Measurements from ENCODE around the gene GGT5.
"Not testable (repeated sequence)": the region's sequence is repeated elsewhere in the genome, so short reads cannot be mapped to it uniquely, and the experiment has no call there.

The GGT5 gene

DNA sequence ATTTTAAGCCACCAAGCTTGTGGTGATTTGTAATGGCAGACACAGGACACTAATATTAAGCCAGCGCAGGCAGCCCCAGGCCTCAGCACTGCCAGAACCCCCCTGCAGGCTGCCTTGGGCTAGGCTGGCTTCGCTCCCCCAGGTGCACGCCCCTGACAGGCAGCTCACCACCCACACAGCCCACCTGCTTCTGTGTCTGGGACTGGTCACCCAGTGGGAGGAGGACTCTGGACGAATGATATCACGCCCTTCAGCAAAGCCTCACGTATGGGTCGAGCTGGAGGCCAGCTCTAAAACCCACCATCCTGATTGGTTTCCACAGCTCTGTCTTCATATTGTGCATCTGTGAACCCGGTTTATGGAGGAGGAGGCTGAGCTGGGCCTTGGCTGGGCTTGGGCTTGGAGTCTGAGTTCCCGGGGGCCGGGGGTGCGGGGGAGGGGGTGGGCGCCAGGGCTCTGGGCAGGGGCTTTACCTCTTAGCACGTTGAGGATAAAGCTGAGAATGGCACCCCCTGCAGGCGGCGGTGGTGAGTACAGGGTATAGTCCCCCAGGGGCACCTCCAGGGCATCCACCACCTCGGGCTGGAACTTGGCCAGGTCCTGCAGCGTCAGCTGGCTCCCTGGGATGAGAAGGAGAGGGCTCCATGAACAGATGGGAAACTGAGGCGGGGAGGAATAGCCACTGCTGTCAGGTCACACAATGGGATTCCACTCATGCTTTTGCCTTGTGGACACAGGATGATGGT lies 13.8 kb downstream of the GGT5 start:
- DNase-seq = peak; percentile 78

DNA sequence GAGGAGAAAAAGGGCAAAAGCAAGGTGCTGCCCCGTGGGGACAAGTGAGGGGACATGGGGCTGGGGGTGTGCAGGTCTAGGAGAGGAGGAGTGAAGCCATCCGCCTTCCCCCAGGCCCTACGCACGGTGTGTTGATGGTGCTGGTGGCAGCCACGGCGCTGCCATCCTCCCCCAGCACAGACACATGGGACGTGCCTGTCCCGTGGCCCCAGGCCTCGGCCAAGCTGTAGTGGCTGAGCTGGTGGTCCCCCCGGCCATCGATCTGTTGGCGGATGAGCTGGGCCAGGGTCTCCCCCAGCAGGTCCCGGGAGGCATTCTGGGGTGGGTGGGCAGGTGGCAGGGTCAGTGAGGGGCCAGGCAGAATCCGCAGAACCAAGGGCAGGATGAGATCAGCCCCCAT lies 18.9 kb downstream of the GGT5 start:
- no peak for DNase-seq

DNA sequence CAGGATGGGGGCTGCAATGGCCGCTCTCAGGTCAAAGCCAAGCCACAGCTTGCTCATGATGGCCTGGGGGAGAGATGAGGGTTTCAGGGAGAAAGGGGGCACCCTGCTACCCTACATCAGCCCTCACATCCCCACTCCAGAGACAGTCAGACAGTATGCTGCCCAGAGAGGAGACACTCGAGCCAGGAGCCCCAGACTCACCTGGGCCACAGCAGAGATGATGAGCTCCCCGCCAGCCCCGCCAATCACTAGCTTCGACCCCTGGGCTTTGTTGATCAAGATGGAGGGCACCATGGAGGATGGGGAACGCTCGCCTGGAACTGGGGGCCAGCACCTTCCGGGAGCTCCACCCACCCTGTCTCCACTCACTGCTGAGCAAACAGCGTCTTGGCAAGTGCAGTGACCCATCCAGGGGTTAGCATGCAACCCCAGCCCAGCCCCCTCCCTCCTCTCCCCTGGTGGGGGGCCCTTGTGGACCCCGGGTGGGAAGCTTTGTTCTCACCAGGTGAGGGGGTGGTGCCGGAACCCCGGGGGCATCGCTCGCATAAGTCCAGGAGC lies 19.8 kb downstream of the GGT5 start:
- DNase-seq = no peak

DNA sequence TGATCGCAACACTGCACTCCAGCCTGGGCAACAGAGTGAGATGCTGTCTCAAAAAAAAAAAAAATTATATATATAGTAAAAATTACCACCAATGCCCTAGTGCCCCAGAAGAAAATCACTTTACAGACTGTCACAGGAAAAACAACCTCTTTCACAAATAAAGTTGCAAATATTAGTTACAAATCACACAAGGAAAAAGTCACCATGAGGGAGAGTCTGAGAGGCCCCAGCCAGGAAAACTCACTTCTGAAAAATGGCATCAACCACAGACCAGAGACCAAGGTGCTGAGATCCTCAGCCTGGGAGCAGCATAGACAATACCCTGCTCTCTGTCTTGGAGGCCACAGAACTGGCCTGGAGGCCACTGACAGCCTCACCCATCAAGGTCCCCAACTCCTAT lies 20.4 kb downstream of the GGT5 start:
- no peak for DNase-seq

DNA sequence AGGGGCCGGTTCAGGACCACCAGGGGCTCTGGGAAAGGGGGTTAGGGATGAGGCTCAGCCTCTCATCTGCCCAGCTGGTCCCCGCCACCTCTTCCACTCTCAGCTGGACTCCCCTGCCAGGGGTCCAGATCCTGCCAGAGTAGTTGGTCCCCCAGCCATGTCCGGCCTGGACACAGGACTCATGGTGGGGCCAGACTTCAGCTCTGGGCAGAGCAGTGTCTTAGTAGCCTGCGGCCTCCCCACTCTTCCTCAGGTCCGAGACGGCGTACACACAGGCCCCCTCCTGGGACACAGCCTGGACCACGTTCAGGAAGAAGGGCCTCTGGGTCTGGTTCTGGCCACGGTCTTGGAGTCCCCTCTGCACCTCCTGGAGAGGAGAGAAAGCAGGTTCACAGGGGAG lies 25.1 kb downstream of the GGT5 start:
- no peak for DNase-seq

DNA sequence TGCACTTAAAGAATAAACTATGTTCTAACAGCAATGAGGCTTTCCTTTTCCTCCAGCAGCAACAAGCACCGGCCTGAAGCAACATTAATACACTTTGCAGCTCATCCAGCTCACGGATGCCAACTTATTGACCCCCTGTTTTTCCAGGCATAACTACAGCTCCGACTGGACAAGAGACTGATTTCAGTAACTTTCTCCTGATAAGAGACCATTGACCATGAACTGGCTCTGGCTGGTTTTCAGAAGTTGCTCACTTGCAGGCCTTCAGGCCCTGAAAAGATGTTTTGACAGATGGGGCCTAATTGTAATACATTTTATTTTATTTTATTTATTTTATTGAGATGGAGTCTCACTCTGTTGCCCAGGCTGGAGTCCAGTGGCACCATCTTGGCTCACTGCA lies 27.5 kb downstream of the GGT5 start:
- no peak for DNase-seq

DNA sequence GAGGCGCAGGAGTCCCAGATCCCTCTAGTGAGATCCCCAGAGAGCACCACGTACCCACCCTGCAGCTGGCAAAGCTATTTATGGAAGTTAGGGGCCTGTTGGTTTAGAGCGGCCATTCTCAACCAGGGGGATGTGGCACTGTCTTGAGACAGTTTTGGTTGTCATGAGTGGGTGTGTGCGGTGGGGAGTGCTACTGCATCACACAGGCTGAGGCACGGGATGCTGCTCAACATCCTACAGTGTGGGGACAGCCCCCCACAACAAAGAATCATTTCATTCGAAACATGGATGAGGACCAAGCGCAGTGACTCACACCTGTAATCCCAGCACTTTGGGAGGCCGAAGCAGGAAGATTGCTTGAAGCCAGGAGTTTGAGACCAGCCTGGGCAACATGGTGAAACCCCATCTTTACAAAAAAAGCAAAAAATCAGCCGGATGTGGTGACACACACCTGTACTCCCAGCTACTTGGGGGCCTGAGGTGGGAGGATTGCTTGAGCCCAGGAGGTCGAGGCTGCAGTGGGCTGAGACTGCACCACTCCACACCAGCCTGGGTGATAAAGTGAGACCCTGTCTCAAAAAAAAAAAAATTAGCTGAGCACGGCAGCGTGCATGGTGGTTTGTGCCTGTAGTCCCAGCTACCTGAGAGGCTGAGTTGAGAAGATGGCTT lies 28.2 kb downstream of the GGT5 start:
- no peak for DNase-seq

DNA sequence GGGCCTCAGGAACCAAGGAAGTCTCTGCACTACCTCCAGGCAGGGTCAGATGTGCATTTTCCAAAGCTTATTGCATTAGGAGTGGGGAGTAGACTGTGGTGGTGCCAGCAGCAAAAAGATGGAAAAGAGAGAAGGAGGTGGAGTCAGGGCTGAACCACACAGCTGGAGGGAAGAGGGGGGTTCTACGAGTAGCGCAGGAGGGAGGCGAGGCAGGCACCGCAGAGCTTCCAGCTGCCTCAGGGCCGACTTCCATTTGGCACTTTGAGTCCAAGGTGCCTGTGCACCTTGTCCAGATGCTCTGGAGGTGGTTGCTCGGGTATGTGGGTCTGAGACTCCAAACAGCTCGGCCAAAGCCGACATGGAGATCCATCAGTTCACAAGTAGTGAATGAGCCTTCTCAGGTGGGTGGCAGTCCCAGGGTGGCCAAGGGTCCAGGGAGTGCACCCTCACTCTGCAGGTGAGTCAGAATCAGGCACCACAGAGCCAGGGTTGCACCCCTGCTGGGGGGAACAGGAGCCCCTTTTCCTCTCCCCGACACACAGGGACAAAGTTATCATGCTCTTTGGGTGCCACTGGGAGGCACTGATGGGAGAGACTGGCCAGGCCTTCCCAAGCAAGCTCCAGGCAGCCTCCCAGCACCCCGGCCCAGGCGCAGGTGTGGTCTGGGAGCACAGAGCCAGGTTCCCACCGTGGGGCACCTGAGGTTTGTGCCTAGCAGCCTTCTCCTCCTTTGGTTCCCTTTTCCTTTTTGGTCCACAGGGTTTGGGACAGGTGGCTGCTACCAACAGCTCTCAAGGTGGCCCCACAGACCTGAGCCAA lies 30.2 kb downstream of the GGT5 start:
- DNase-seq = no peak

DNA sequence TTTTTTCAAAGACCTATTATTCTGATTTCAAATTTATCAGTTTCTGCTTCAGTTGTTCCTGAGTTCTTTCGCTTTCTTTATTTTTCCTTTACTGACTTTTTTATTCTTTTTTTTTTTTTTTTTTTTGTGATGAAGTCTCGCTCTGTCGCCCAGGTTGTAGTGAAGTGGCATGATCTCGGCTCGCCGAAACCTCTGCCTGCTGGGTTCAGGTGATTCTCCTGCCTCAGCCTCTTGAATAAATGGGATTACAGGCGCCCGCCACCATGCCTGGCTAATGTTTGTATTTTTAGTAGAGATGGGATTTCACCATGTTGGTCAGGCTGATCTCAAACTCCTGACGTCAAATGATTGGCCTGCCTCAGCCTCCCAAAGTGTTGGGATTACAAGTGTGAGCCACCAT lies 31.8 kb downstream of the GGT5 start:
- not testable (repeated sequence) for DNase-seq

DNA sequence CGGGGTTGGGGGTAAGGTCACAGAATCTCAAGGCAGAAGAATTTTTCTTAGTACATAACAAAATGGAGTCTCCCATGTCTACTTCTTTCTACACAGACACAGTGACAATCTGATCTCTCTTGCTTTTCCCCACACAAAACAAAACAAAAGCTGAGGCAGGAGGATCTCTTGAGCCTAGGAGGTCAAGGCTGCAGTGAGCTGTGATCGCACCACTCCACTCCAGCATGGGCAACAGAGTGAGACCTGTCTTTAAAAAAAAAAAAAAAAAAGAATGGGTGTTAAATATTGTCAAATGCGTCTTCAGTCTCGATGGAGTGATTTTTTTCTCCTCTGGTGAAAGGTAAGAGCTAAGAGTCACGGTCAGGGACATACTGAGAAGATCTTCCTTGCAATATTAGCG lies 33.2 kb downstream of the GGT5 start:
- not testable (repeated sequence) for DNase-seq

DNA sequence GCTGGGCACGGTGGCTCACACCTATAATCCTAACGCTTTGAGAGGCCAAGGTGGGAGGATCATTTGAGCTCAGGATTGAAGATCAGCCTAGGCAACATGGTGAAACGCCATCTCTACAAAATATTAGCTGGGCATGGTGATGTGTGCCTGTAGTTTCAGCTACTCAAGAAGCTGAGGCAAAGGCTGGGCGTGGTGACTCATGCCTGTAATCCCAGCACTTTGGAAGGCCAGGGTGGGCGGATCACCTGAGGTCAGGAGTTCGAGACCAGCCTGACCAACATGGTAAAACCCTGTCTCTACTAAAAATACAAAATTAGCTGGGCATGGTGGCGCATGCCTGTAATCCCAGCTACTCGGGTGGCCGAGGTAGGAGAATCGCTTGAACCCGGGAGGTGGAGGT lies 34.5 kb downstream of the GGT5 start:
- DNase-seq = not testable (repeated sequence)

DNA sequence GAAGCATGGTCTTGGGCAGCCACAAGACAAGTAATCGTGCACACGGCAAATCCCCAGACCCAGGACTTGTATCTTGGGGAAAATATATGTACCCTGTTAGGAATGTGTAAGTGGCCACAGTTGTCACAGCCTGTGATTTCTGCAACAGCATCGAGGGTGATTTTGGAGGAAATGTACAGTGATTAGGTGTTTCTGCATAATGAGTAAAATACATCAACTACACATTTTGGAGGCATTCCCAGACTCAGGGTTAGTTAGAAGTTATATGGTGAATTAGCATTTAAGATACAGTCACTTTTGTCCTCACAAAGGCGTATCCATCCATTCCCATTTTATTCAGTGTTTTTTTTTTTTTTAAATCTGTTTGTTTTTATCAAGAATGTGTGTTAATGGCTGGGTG lies 35.2 kb downstream of the GGT5 start:
- DNase-seq = no peak

DNA sequence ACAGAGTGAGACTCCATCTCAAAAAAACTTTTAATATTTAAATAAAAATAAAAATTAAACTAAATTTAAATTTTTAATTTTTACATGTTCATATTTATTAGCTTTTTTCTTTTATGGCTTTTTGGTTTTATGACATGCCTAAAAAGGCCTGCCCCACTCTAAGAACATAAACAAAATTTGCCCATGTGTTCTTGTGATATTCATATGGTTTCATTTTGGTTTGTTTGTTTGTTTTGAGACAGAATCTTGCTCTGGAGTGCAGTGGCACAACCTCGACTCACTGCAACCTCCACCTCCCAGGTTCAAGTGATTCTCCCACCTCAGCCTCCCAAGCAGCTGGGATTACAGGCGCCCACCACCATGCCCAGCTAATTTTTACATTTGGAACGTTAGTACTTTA lies 35.9 kb downstream of the GGT5 start:
- DNase-seq = no peak

DNA sequence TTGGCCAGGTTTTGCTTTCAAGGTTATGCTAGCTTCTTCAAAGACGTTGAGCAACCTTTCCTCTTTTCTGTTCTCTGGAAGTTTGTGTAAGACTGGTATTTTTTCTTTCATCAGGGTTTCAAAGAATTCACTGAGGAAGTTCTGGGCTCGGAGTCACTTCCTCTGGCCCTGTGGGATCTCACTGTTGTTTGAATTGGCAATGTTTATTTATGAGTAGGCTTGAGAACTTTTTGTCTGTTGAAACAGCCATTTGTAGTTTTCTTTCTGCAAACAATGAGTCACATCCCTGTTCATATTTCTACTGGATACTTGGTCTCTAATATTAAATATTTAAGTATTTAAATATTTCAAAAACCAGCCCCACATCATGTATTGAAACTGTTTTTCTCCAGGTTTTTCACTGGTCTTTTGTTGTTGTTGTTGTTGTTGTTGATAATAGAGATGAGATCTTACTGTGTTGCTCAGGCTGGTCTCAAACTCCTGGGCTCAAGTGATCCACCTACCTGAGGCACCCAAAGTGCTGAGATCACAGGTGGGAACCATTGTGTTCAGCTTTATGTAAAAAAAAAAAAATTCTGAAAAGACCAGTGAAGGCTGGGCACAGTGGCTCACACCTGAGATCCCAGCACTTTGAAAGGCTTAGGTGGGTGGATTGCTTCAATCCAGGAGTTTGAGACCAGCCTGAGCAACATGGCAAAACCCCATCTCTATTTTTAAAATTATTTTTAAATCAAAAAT lies 36.7 kb downstream of the GGT5 start:
- no peak for DNase-seq

DNA sequence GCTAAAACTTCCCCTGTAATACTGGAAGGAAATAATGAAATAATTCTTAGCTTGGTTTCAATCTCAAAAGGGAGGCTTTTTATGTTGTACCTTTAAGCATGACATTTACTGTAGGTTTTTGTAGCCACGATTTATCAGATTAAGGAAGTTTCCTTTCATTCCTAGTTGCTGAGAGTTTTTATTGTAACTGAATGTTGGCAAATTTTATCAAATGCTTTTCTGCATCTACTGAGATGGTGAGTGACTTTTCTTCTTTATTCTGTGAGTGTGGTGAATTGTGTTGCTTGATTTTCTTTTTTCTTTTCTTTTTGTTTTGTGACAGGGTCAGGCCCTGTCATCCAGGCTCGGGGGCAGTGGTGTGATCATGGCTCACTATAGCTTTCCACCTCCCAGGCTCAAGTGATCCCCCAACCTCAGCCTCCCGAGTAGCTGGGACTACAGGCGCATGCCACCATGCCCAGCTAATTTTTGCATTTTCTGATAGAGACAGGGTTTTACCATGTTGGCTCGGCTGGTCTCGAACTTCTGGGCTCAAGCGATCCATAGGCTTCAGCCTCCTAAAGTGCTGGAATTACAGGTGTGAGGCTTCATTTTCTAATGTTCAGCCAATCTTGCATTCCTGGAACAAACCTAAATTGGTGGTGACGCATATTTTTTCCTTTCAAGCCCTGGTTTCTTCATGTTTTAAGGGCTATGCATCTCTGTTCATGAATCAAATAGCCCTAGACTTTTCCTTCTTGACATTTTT lies 37.4 kb downstream of the GGT5 start:
- no peak for DNase-seq

DNA sequence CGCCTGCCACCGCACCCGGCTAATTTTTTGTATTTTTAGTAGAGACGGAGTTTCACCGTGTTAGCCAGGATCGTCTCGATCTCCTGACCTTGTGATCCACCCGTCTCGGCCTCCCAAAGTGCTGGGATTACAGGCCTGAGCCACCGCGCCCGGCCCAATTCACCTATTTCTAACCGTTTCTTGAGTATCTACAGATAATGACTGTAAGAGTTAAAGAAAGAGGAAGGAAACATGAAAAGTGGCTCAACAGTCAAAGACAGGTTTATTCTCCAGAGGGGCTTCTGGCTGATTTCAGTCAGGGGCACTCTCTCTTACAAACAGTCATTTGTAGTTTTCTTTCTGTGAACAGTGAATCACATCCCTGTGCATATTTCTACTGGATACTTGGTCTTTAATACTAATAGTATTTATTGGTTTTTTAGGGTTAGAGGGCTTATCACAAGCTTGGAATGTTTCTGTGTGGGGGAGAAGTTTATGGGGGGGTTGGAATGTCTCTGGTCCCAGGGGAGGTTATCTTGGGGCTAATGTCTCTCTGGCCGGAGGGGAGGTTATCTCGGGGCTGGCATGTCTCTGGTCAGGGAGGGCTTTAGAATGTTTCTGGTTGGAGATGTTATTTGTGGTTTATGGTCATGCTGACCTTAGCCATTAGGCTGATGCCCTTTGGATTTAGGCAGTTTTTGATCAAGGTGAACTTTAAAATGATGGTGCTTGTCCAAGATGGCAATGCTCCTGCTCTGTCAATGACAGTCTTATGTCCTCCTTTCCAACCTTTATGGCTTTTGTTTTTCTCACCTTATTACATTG lies 38.2 kb downstream of the GGT5 start:
- DNase-seq = not testable (repeated sequence)

DNA sequence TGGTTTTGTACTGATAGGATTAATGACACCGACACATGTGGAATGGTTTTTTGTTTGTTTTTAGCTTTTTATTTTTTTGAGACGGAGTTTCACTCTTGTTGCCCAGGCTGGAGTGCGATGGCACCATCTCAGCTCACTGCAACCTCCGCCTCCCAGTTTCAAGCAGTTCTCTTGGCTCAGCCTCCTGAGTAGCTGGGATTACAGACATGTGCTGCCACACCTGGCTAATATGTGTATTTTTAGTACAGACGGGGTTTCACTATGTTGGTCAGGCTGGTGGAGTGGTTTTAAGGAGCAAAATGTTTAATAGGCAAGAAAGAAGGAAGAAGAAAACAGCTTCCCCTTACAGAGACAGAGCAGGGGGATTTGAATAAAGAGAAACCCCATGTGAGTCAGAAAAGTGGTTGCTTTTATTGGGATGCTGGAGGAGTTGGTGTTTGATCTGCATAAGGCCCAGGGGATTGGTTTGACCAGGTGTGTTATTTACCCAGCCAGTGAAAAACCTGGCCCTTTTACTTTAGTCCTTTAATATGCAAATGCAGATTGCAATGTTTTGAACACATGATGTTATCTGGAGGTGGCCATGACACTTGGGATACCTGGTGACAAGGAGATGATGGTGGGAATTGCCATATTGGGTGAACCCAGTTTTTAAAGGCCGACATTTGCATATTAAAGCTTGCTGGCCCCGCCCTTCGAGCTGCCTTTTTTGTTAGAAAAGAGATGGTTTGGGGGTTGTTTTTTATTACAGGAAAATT lies 39.3 kb downstream of the GGT5 start:
- no peak for DNase-seq

DNA sequence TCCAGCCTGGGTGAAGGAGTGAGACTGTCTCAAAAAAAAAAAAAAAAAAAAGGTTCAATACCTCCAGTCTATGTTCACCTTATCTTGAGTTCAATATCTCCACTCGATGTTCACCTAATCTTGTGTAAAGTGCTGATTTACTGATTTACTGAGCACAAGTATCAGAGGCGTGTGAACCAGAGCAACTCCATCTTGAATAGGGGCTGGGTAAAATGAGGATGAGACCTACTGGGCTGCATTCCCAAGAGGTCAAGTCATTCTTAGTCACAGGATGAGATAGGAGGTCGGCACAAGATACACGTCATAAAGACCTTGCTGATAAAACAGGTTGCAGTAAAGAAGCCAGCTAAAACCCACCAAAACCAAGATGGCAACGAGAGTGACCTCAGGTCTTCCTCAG lies 41.0 kb downstream of the GGT5 start:
- not testable (repeated sequence) for DNase-seq

DNA sequence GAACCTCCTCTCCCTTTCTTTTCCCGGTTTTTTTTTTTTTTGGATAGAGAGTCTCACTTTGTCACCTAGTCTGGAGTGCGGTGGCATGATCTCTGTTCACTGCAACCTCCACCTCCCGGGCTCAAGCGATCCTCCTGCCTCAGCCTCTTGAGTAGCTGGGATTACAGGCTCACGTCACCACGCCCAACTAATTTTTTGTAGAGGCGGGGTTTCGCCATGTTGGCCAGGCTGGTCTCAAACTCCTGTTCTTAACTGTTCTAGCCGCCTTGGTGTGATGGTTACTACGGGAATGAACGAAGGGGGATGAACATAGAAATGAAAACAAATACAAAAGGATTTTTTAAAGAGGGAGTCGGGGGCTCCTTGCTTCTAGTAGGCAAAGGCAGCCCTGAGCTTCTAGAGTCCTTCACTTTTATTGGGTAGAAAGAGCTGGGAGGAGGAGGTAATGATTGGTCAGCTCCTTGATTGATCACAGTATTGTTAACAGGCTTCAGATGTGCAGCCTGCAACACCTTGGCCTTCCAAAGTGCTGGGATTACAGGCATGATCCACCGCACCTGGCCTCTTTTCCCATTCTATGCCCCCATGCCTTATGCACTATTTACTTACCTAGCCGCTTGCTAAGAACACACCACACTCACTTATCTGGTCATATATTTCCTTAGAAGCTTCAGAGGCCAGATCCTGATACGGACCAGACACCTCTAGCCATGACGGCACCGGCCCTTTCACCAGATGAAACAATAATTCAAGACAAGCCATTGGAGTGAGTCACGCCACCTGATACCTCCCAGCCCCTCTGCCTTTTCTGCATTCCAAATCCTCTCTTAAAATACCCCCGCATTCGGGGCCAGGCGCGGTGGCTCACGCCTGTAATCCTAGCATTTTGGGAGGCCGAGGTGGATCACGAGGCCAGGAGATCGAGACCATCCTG lies 42.9 kb downstream of the GGT5 start:
- no peak for DNase-seq

Measured in CD4-positive, alpha-beta T cell treated with Interleukin-17A for 4 hours (primary cell).